HCT116 (cell line): Measurements from ENCODE around the gene PDE6D.
"Not testable (repeated sequence)": the region's sequence is repeated elsewhere in the genome, so short reads cannot be mapped to it uniquely, and the experiment has no call there.

ENCODE experiments used
- CTCF ChIP-seq, 3 experiments: fragments of 200-600 bp in 1 of 3; sonication (generic) in 1 of 3; IDR thresholded peaks in 2 of 3; conservative IDR thresholded peaks in 1 of 3; 2 replicates each; pipeline ENCODE4 v1.5.1; 2012 to 2017; ENCODE audit warnings: low read depth in 2 of 3, low read length in 2 of 3, antibody characterized with exemption in 1 of 3, borderline replicate concordance in 1 of 3, control low read depth in 1 of 3, mild to moderate bottlenecking in 1 of 3, mixed read lengths in 1 of 3, mixed run types in 1 of 3, moderate library complexity in 1 of 3; ENCODE audit not compliant: insufficient read depth in 1 of 3
- RAD21 ChIP-seq: IDR thresholded peaks from 2 replicates; pipeline ENCODE4 v1.6.1; 2012; ENCODE audit warnings: low read depth, mild to moderate bottlenecking

GRCh38 chr2:231749016-231749415, 32.1 kb downstream of the PDE6D start:
- not testable (repeated sequence) for TF ChIP-seq CTCF (IDR thresholded peaks at IDR 0.05 in 2 of 3, conservative IDR thresholded peaks at IDR 0.05 in 1 of 3; ENCODE audit: borderline replicate concordance in 1 of 3, insufficient read depth in 1 of 3, low read depth in 2 of 3, low read length in 2 of 3); RAD21
